Naive thymus-derived CD4-positive, alpha-beta T cell (primary cell): ENCODE data around the gene BACE2. TPM values are rescaled to one million over a fixed set of nuclear protein-coding genes. Genes with fewer than 3 reads are reported as not detected.
"Not testable (repeated sequence)": the region's sequence is repeated elsewhere in the genome, so short reads cannot be mapped to it uniquely, and the experiment has no call there.

Source experiments
- ATAC-seq: fragments of 150-1000 bp; cut with Tn5 transposase; 2 replicates; pipeline ENCODE4 v1.10.0; 2021; ENCODE audit warnings: mild to moderate bottlenecking, moderate library complexity
- CTCF ChIA-PET: fragments of 350-600 bp; sonication (Branson Sonifier 250); formaldehyde crosslinking; loops from one replicate; lab custom pipeline; 2021; ENCODE audit warnings: antibody characterized with exemption; lab: Charles Lee
- POLR2A ChIA-PET: fragments of 350-600 bp; sonication (Branson Sonifier 250); formaldehyde crosslinking; loops from one replicate; lab custom pipeline; 2021; ENCODE audit warnings: antibody characterized with exemption, inconsistent platforms; lab: Charles Lee
- DNase-seq, 9 donors: peaks; one replicate each; pipeline versions ENCODE4 v3.0.0 to v3.0.0-alpha.2; 2020 to 2022; ENCODE audit warnings: mixed read lengths in 1 of 9
- H3K27ac ChIP-seq: one replicate; pipeline ENCODE4 v1.7.0; 2013; ENCODE audit warnings: mild to moderate bottlenecking, low read depth, low read length, moderate library complexity
- H3K27me3 ChIP-seq, 2 donors: one replicate each; pipeline ENCODE4 v1.7.0; 2013; ENCODE audit warnings: low read length in 2 of 2, mild to moderate bottlenecking in 2 of 2, moderate library complexity in 2 of 2; ENCODE audit not compliant: control insufficient read depth in 2 of 2, insufficient read depth in 2 of 2
- H3K36me3 ChIP-seq, 3 experiments: 1 replicate in 2 of 3; 2 replicates in 1 of 3; pipeline ENCODE4 v1.7.0; 2013; ENCODE audit warnings: low read length in 3 of 3, mild to moderate bottlenecking in 3 of 3, moderate library complexity in 1 of 3; ENCODE audit not compliant: insufficient read depth in 3 of 3, control insufficient read depth in 2 of 3
- H3K4me1 ChIP-seq, 2 donors: one replicate each; pipeline ENCODE4 v1.7.0; 2013; ENCODE audit warnings: low read length in 2 of 2, mild to moderate bottlenecking in 2 of 2, moderate library complexity in 1 of 2; ENCODE audit not compliant: control insufficient read depth in 2 of 2, insufficient read depth in 2 of 2
- H3K4me3 ChIP-seq: 2 replicates; pipeline ENCODE4 v1.7.0; 2013; ENCODE audit warnings: mild to moderate bottlenecking, low read length
- H3K9me3 ChIP-seq, 3 experiments: 1 replicate in 2 of 3; 2 replicates in 1 of 3; pipeline ENCODE4 v1.7.0; 2013; ENCODE audit warnings: low read length in 3 of 3; ENCODE audit not compliant: control insufficient read depth in 2 of 3
- H3K27ac Mint-ChIP-seq, 9 donors: one replicate each; pipeline ENCODE4 v1.8.0; 2020 to 2022; ENCODE audit warnings: mixed read lengths in 9 of 9, mild to moderate bottlenecking in 8 of 9, moderate library complexity in 5 of 9, inconsistent platforms in 2 of 9
- H3K27me3 Mint-ChIP-seq, 5 donors: one replicate each; pipeline ENCODE4 v1.8.0; 2021 to 2022; ENCODE audit warnings: mixed read lengths in 5 of 5, mild to moderate bottlenecking in 1 of 5
- H3K36me3 Mint-ChIP-seq, 5 donors: one replicate each; pipeline ENCODE4 v1.8.0; 2020 to 2022; ENCODE audit warnings: mixed read lengths in 5 of 5, mild to moderate bottlenecking in 3 of 5, inconsistent platforms in 1 of 5
- H3K4me1 Mint-ChIP-seq, 7 donors: one replicate each; pipeline ENCODE4 v1.8.0; 2020 to 2022; ENCODE audit warnings: mixed read lengths in 7 of 7, mild to moderate bottlenecking in 3 of 7, inconsistent platforms in 1 of 7
- H3K4me3 Mint-ChIP-seq, 10 donors: one replicate each; pipeline ENCODE4 v1.8.0; 2020 to 2022; ENCODE audit warnings: mild to moderate bottlenecking in 10 of 10, mixed read lengths in 10 of 10, moderate library complexity in 6 of 10, inconsistent platforms in 2 of 10
- H3K9me3 Mint-ChIP-seq, 11 donors: one replicate each; pipeline ENCODE4 v1.8.0; 2020 to 2022; ENCODE audit warnings: mixed read lengths in 11 of 11, mild to moderate bottlenecking in 4 of 11, inconsistent platforms in 1 of 11, moderate library complexity in 1 of 11
- intact Hi-C, 2 donors: fragments of 100-400 bp; cut with micrococcal nuclease; formaldehyde crosslinking; loops; one replicate each; pipeline ENCODE4 v1.15.1; 2023
- polyA plus RNA-seq, 2 donors: library from polyadenylated mRNA; unstranded; fragments of 300-500 nt; fragmentation: Illumina TruSeq; gene quantifications; one replicate each; pipeline ENCODE4 v1.2.3, GENCODE V29; 2021
- total RNA-seq, 6 experiments: library from RNA in 5 of 6; stranded (reverse) in 5 of 6; gene quantifications; 1 replicate in 5 of 6; 2 replicates in 1 of 6; pipeline ENCODE4 v1.2.3 and lab custom pipeline; 2021 to 2026

BACE2 gene
- total and polyA plus RNA-seq, 7 experiments from 2014 or later, result 0.03 to 3.6 (median 1.1) TPM; not detected in 1

DNA sequence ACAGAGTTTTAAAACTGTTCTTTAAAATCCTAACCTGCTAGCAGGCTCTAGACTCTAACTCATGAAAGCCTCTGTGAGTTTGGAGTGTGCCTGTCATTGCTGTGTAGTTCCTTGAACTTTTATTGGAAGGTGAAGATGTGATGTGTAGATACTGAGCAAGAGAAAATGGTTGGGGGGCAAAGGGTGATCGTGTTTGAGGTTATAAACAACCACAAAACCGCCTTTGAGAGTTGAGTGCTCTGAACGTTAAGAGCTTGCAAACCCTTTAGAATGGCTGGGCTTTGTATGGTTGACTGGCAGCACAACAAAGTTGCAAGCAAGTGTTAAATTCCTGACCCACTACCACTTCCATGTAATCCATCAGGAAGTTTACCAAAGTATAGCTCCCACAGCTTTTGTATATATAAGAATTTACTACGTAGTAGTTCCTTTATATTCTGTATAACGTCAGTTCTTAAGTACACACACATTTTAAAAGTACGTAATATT is 19.6 kb downstream of the BACE2 start:
- H3K27ac Mint-ChIP-seq, result no peak overlapping the region
- ChIA-PET CTCF (no interaction called here), POLR2A (no interaction called here)
- intact Hi-C loops, result no loop called here
- DNase-seq (no peak), ATAC-seq (no peak)
- Histone ChIP-seq H3K9me3 (peaks cover 0 to 5% (median 0%) of the 10 kb centered on the region in 3 experiments), H3K36me3 (no peaks in the 10 kb centered on the region), H3K4me1 (no peaks in the 10 kb centered on the region), H3K4me3 (no peak overlapping the region), H3K27me3 (no peaks in the 10 kb centered on the region), H3K27ac (no peak overlapping the region)
- peaks cover 0 to 6% (median 0%) of the 10 kb centered on the region in 5 donors for H3K36me3 Mint-ChIP-seq
- H3K9me3 Mint-ChIP-seq, result peaks cover 3 to 16% (median 8%) of the 10 kb centered on the region in 11 donors
- H3K4me1 Mint-ChIP-seq, result no peaks in the 10 kb centered on the region
- peaks cover 3 to 32% (median 21%) of the 10 kb centered on the region in 5 donors for H3K27me3 Mint-ChIP-seq
- no peak overlapping the region for H3K4me3 Mint-ChIP-seq

DNA sequence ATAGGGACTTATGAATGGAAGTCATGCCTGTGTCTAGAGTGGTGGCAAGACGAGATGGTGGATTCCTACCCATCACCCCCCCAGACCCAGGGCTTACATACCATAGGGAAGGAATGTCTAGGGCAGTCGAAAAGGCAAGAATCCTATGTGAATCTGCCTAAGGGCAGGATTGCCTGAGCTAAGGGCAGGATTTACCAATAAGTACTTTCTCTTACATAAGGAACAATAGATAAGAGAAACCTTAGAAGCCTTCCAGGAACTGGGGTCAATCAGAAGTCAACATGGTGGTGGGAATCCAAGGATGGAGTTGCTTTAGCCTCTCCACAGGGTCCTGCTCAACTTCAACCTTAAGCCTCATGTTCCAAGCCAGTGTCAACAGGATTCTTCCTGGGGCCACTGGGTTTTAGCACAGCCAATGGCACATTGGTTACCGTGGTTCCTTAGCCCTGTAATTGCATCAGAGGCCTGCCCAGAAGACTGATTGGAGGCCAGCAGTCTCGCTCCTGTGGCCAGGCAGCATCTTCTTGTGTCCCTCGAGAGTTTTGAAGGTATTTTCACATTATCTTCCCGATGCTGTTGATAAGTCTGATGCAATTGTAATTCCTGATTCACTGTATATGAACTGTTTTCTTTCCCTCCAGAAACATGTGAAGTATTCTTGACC is 20.7 kb downstream of the BACE2 start:
- Mint-ChIP-seq H3K27me3 (peaks cover 3 to 29% (median 15%) of the 10 kb centered on the region in 5 donors), H3K27ac (no peak overlapping the region), H3K4me1 (no peaks in the 10 kb centered on the region), H3K9me3 (peaks cover 3 to 16% (median 8%) of the 10 kb centered on the region in 11 donors), H3K36me3 (peaks cover 0 to 6% (median 0%) of the 10 kb centered on the region in 5 donors), H3K4me3 (no peak overlapping the region)
- POLR2A ChIA-PET, result no interaction called here
- intact Hi-C loops, result no loop called here
- no peak for DNase-seq
- no peaks in the 10 kb centered on the region for H3K36me3 ChIP-seq
- CTCF ChIA-PET, result no interaction called here
- H3K4me1 ChIP-seq, result no peaks in the 10 kb centered on the region
- peaks cover 0 to 5% (median 0%) of the 10 kb centered on the region in 3 experiments for H3K9me3 ChIP-seq
- no peak overlapping the region for H3K4me3 ChIP-seq
- no peaks in the 10 kb centered on the region for H3K27me3 ChIP-seq
- no peak overlapping the region for H3K27ac ChIP-seq
- ATAC-seq, result no peak

DNA sequence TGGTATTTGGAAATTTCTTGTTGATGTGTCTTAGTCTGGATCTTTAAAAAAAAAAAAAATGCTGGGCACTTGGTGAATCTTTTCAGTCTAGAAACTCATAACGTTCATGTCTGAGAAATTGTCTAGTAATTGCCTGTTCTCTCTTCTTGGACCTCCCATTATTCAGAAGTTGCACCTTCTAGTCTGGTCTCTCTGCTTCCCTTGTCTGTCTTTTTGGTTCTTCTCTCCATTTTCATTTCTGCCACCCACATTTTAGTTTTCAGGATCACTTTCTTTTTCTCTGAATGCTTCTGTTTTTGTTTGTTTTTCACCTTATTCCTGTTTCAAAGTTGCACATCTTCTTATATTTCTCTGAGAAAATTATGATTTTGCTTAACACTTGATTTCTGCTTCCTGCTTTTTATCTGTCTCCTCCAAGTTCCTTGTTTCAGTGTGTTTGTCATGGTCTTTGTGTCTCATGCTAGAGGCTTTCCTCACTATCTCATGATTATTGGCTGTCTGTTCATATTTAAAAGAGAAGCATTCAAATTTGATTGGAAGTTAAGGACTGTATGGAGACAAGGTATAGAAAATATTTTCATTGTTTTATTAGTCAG is 21.3 kb downstream of the BACE2 start:
- Histone ChIP-seq H3K27me3 (no peaks in the 10 kb centered on the region), H3K27ac (no peak overlapping the region), H3K36me3 (no peaks in the 10 kb centered on the region), H3K4me3 (no peak overlapping the region), H3K4me1 (no peaks in the 10 kb centered on the region), H3K9me3 (peaks cover 0 to 5% (median 0%) of the 10 kb centered on the region in 3 experiments)
- Mint-ChIP-seq H3K27ac (no peak overlapping the region), H3K9me3 (peaks cover 3 to 16% (median 8%) of the 10 kb centered on the region in 11 donors), H3K4me1 (no peaks in the 10 kb centered on the region), H3K27me3 (peaks cover 3 to 23% (median 13%) of the 10 kb centered on the region in 5 donors), H3K4me3 (no peak overlapping the region), H3K36me3 (peaks cover 0 to 6% (median 0%) of the 10 kb centered on the region in 5 donors)
- ChIA-PET POLR2A (no interaction called here), CTCF (no interaction called here)
- ATAC-seq (no peak), DNase-seq (no peak)
- intact Hi-C loops, result no loop called here

DNA sequence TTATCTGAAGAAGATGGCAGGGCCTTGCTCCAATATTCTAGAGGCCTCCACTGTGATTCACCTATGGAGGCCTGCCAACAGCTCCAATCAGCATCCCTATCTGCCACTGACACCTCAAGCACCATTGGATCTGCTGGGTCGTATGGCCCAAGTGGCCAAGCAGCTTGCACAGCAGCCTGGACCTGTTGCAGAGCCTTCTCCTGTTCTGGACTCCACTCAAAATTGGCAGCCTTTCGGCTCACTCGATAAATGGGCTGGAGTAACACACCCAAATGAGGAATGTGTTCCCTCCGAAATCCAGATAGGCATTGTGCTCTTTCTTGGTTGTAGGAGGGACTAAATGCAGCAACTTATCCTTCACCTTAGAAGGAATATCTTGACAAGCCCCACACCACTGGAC is 24.6 kb downstream of the BACE2 start:
- ATAC-seq, H3K9me3 ChIP-seq, H3K36me3 Mint-ChIP-seq, intact Hi-C loops, H3K36me3 ChIP-seq, H3K27ac Mint-ChIP-seq, DNase-seq, H3K4me3 Mint-ChIP-seq, H3K27ac ChIP-seq, H3K4me1 Mint-ChIP-seq, H3K4me1 ChIP-seq, H3K4me3 ChIP-seq, POLR2A ChIA-PET, H3K27me3 ChIP-seq, CTCF ChIA-PET: not testable (repeated sequence)
- H3K9me3 Mint-ChIP-seq, result peaks cover 3 to 16% (median 8%) of the 10 kb centered on the region in 11 donors
- H3K27me3 Mint-ChIP-seq, result peaks cover 4 to 19% (median 10%) of the 10 kb centered on the region in 5 donors

DNA sequence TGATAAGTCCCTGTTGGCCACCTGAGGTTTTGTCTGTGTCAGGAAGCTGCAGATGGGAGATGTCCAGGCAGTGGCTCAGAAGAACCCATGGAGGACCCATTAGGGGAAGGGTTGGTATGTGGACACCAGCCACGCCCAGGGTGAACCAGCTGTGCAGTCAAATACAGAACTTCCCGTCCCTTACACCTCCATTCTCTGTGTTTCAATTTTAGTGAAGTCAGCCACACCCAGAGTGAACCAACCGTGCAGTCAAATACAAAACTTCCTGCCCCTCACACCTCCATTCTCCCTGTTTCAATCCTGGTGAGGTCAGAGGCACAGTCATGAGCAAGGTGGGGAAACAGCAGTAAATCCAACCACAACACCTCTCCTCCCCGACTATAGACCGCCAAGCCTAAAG is 27.4 kb downstream of the BACE2 start:
- Mint-ChIP-seq H3K36me3 (no peaks in the 10 kb centered on the region), H3K27ac (no peak overlapping the region), H3K4me3 (no peak overlapping the region), H3K4me1 (peaks cover 0 to 3% (median 0%) of the 10 kb centered on the region in 7 donors), H3K9me3 (peaks cover 0 to 4% (median 0%) of the 10 kb centered on the region in 11 donors), H3K27me3 (peaks cover 5 to 14% (median 10%) of the 10 kb centered on the region in 5 donors)
- Histone ChIP-seq H3K9me3 (no peaks in the 10 kb centered on the region), H3K4me1 (no peaks in the 10 kb centered on the region), H3K36me3 (no peaks in the 10 kb centered on the region), H3K4me3 (no peak overlapping the region), H3K27ac (no peak overlapping the region), H3K27me3 (no peaks in the 10 kb centered on the region)
- CTCF ChIA-PET, result no interaction called here
- POLR2A ChIA-PET, result no interaction called here
- intact Hi-C loops, result no loop called here
- no peak for ATAC-seq
- no peak for DNase-seq

DNA sequence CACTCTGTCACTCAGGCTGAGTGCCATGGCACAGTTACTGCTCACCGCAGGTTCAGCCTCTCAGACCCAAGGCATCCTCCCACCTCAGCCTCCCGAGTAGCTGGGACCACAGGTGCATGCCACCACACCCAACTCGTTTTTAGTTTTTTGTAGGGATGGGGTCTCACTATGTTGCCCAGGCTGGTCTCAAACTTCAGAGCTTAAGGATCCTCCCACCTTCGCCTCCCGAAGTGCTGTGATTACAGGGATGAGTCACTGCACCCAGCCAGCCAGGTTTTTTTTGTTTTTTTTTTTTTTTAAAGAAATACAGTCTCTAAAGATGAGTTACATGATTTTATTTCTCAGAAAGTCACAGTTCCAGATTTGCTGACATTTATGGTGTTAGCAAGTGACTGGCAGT is 29.0 kb downstream of the BACE2 start:
- Histone ChIP-seq H3K27me3 (no peaks in the 10 kb centered on the region), H3K9me3 (no peaks in the 10 kb centered on the region), H3K4me3 (no peak overlapping the region), H3K4me1 (no peaks in the 10 kb centered on the region), H3K36me3 (no peaks in the 10 kb centered on the region), H3K27ac (no peak overlapping the region)
- Mint-ChIP-seq H3K9me3 (no peaks in the 10 kb centered on the region), H3K36me3 (no peaks in the 10 kb centered on the region), H3K4me1 (peaks cover 0 to 3% (median 0%) of the 10 kb centered on the region in 7 donors), H3K27me3 (peaks cover 1 to 14% (median 11%) of the 10 kb centered on the region in 5 donors), H3K27ac (no peak overlapping the region), H3K4me3 (no peak overlapping the region)
- no peak for DNase-seq
- no peak for ATAC-seq
- ChIA-PET CTCF (no interaction called here), POLR2A (no interaction called here)
- intact Hi-C loops, result no loop called here
